ENCODE data around the gene VGLL3. TPM values are rescaled to one million over a fixed set of nuclear protein-coding genes. Genes with fewer than 3 reads are reported as not detected.
A peak's percentile ranks its signal among the peaks of the same experiment; 100 is the strongest.
"Not testable (repeated sequence)": the region's sequence is repeated elsewhere in the genome, so short reads cannot be mapped to it uniquely, and the experiment has no call there.

VGLL3 gene, protein sequence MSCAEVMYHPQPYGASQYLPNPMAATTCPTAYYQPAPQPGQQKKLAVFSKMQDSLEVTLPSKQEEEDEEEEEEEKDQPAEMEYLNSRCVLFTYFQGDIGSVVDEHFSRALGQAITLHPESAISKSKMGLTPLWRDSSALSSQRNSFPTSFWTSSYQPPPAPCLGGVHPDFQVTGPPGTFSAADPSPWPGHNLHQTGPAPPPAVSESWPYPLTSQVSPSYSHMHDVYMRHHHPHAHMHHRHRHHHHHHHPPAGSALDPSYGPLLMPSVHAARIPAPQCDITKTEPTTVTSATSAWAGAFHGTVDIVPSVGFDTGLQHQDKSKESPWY
- 0.05 and 0.08 TPM in 2 replicates for total RNA-seq (2014; rRNA removed; shearing (Covaris generic))
- 0.02 and 0.11 TPM in 2 replicates for polyA plus RNA-seq (2015; cell fraction: cytosol; rRNA removed)
- polyA plus RNA-seq (2015; cell fraction: nucleus; rRNA removed), result 0.28 TPM in 1 of 2 replicates, not detected in the other

DNA sequence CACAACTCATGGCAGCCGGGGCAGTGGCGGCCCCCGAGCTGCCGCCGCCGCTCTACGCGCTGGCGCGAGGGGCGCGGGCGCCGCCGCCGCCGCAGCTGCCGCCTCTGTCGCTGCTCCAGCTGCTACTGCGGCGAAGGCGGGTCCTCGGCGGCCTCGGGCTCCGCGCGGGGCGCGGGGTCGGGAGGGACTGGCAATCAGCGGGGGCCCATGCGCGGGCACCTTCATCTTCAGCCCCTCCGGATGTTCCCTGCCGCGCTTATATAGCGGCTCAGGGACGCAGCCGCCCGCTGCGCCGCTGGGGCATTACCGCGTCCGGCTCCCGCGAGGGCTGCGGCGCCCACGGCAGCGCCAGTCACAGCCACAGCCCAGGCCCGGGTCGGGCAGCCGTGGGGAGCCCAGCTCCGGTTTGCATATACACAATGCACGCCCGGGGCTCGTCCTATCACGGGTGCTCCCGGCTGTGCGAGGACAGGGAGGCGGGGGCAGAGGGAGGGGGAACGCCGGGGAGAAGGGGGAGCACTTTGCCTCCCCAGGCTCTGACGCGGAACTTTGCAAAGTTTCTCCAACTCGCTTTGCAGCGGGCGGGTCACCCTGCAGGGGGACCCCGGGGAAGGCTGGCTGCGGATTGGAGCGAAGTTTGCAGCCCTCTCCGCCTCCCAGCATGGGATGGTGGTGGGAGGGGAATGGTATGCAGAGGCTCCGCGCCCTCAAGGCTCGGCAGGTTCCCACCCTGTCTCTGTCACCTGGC lies at the start of gene VGLL3:
Gene VGLL3 (minus strand): TSS at position 416 of the 748 bp plus-strand sequence. CDS start 406 bp downstream, at position 10.
- in situ Hi-C loops (cut with HindIII; ENCODE audit: low pct_unique_long_range_greater_than_20kb, low sequenced_read_pairs), result no loop called here
- DNase-seq (ENCODE audit: low read depth, low spot score), result no peak

DNA sequence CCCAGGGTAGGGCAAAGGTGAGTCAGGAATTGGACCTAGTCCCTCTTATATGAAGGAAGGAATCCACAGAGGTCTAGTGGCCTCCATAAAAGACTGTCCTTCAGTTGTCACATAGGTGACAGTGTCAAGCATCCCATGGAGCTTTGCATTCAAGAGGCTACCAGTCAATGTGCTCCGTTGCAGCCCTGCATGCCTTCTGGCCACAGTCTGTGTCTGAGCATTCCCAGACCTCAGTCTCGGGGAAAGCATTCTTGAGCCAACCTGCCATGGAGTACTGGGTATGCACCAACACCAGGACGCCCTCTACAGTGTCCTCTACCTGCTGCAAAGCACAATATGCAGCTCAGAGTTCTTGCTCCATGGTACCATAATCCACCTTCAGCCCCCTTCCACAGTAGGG lies 46.7 kb upstream of the VGLL3 start:
- DNase-seq (ENCODE audit: low read depth, low spot score), result no peak
- in situ Hi-C loops (cut with HindIII; ENCODE audit: low pct_unique_long_range_greater_than_20kb, low sequenced_read_pairs), result no loop called here

DNA sequence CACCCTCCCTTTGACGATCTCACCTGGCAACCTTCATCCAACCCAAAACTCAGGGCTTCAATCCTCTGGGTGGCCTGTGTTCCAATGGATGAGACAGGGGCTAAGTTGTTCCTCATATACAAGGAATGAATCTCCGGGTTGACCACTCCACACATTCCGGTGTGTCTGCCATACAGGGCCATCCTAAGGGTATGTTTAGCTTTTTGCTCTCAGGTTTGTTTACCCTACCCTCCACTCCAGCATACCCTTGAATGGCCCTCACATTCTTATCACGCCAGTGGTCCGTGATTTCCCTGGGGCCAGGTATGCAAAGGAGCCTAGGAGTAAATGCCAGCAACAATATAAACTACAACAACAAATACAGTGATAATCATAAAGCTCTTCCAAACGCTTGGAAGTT lies 45.7 kb upstream of the VGLL3 start:
- no peak for DNase-seq (ENCODE audit: low read depth, low spot score)
- in situ Hi-C loops (cut with HindIII; ENCODE audit: low pct_unique_long_range_greater_than_20kb, low sequenced_read_pairs), result no loop called here

DNA sequence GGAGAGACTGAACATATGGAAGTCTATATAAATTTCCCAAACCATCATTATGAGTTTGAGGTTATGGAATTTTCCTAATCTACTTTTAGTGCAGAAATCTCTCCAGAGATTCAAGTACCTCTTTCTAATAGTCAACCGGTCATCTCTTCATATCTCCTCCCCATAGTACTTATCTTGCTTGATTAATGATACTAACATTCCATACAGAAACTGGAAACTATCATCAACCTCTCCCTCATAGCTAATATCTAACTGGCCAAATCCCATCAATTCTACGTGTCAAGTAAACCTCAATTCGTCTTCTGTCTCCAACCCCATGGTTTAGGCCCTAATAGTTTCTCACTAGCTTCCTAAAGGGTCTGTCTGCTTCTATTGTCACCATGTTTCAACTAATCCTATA lies 44.4 kb upstream of the VGLL3 start:
- in situ Hi-C loops (cut with HindIII; ENCODE audit: low pct_unique_long_range_greater_than_20kb, low sequenced_read_pairs), result no loop called here
- DNase-seq (ENCODE audit: low read depth, low spot score), result no peak

DNA sequence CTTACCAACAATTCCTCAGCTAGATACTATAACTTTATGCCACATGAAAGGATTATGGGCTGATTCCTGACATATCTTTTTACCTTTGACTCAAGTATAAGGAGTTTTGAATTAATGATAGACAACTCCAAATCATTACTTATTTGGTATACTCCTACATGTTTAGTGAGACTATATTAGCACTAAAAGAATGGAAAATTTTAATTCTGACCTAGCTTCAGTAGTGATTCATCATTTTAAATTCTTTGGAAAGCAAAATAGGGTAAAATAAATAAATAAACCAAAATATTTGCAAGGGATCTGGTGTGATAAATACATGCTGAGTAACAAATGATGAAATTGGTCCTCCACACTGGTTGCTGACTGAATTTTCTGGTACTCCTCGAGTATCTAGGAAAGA lies 42.3 kb upstream of the VGLL3 start:
- in situ Hi-C loops (cut with HindIII; ENCODE audit: low pct_unique_long_range_greater_than_20kb, low sequenced_read_pairs), result no loop called here
- no peak for DNase-seq (ENCODE audit: low read depth, low spot score)

DNA sequence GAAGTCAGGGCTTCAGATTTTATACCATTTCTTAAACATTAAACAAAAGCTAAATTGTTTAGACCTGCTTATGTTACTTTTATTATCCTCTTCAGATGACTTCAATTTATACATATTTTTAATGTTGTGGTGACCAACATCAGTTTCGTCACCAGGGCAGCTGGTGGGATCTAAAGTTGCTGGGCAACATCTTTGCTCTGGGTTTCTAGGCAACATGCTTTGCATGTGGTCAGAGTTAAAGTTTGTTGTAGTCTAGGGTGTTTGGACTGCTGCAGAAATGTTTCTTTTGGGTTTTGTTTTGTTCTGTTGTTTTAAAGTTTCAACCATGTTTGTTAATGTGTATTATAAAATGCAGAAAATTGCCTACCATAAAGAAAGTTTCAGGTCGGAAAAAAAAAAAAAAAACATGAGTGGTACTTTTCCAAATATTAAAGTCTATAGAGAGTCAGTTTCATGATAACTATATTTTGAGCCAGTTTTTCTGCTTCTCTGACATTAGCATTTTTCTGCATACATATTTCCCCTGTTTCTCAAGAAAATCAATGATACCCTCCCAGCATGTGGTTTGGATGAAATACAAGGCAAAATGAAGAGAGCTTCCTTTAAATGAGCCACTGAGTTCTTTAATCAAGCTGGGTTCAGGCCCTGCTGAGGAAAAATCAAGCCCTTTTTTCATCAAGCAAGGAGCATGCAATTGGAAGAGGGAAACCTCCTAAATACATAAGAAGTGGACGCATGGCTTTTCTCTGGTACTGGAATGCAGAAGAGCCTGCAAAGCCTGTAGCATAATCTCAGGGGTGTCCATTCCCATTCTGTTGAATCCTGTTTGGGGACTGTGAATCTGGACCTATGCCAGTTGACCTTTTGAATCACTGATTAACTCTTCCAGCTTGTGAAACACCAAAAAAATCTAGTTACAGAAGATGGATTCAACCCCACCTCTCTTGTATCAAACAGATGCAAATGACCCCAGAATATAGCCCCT lies 35.0 kb upstream of the VGLL3 start:
- in situ Hi-C loops (cut with HindIII; ENCODE audit: low pct_unique_long_range_greater_than_20kb, low sequenced_read_pairs), result no loop called here
- no peak for DNase-seq (ENCODE audit: low read depth, low spot score)

DNA sequence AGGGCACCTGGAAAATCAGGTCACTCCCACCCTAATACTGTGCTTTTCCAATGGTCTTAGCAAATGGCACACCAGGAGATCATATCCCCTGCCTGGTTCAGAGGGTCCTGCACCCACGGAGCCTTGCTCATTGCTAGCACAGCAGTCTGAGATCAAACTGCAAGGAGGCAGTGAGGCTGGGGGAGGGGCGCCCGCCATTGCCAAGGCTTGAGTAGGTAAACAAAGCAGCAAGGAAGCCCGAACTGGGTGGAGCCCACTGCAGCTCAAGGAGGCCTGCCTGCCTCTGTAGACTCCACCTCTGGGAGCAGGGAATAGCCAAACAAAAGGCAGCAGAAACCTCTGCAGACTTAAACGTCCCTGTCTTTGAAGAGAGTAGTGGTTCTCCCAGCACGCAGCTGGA lies 26.4 kb upstream of the VGLL3 start:
- DNase-seq (ENCODE audit: low read depth, low spot score); in situ Hi-C loops (cut with HindIII; ENCODE audit: low pct_unique_long_range_greater_than_20kb, low sequenced_read_pairs): not testable (repeated sequence)

DNA sequence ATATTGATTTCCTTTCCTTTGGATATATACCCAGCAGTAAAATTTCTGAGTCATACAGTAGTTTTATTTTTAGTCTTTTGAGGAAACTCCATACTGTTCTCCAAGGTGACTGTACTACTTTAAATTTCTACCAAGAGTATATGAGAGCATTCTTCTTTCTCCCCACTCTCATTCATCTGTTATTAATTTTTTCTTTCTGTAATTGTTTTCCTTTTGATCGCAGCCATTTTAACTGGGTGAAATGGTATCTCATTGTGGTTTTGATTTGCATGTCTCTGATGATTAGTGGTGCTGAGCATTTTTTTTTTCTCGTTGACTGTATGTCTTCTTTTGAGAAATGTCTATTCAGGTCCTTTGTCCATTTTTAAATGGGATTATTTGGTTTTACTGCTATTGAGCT lies 18.3 kb upstream of the VGLL3 start:
- in situ Hi-C loops (cut with HindIII; ENCODE audit: low pct_unique_long_range_greater_than_20kb, low sequenced_read_pairs), result no loop called here

DNA sequence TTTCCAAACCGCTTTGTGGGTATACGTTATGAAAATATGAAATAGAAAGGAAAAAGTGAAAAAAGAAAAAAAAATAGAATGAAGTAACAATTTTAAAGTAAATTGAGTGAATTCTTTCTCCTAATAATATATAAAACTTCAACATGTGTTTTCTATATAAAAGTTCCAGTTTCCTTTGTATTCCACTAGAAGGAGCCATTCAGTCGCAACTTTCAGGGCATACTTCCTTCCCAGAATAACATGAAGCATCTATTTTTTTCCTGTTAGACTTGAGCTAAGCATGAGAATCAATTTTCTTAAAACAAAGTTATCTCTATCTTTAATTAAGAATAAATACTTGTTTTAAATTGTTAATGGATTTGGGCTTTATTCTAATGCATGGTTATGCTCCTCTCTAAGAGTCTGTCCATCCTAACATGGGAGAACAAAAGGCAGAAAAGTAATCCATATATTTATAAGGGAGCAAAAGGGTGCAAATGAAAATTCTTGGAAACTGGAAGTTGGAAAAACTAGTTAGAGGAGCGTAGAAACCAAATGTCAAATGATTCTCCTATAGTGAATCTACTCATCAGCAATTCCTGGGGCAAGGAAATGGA lies 16.0 kb upstream of the VGLL3 start:
- peak; percentile 50 for DNase-seq (ENCODE audit: low read depth, low spot score)
- in situ Hi-C loops (cut with HindIII; ENCODE audit: low pct_unique_long_range_greater_than_20kb, low sequenced_read_pairs), result no loop called here

More for the DNA sequence above, 18.3 kb upstream of the VGLL3 start:
- no peak for DNase-seq (ENCODE audit: low read depth, low spot score)

DNA sequence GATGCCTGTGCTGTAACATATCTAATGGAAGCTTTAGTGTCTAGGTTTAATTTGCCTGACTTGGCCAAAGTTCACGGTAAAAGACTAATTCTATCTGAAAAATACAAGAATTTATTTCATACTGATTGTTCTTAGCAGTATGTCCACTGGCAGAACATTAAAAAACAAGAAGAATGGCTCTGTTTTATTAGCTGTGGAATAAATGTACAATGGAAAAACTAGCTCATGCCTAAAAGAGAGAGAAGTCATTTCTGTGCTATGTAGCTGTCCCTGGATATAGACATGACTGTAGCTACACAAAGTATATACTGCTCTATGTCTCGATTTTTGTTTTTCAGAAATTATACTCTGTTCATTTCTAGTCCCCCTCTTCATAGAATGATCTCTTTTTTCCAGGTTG lies 13.9 kb upstream of the VGLL3 start:
- in situ Hi-C loops (cut with HindIII; ENCODE audit: low pct_unique_long_range_greater_than_20kb, low sequenced_read_pairs), result no loop called here
- DNase-seq (ENCODE audit: low read depth, low spot score), result no peak

DNA sequence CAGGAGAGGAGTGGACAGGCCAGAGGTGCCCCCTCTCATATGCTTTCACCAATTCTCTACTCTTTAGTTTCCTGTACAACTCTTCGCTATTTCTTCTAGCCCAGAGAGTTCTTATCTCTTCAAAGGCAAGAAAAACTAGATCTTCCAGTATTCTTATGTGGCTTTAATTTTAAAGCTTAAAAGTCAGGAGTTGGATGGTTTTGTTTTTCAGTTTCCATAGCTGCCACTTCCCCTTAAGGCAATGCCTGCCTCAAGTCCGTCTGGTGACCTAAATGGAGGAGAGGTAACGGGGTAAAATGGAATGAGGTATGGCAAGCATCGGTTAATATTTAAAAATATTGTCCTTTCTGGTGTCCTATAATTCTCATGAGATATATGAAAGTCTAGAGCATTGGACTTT lies 11.4 kb upstream of the VGLL3 start:
- no peak for DNase-seq (ENCODE audit: low read depth, low spot score)
- in situ Hi-C loops (cut with HindIII; ENCODE audit: low pct_unique_long_range_greater_than_20kb, low sequenced_read_pairs), result no loop called here

DNA sequence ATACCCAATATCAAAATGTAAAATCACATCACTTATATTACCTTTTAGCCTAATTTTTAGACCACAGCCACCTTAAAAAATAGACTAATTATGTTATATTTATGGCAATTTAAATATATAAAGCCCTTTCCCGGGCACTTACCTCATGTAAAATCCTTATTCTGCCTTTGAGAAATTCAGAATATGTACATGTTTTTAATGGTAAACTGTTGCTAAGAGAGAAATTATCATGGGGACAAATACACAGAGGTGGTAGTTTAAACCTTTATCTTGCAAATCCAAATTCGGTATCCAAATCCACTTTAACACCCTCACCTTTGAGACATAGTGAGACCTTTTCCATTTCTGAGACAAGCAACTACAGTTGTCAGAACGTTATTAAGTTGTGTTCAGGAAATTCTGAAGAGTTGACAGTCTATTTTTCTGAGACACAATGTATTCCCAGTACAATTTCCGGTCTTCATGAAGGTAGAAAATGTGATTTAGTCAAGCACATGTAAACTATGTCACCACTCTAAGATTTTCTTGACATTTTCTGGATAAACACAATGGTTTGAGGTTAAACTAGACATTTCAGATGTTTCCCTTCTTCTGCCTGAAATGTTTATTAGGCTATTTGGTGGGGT lies 10.6 kb upstream of the VGLL3 start:
- in situ Hi-C loops (cut with HindIII; ENCODE audit: low pct_unique_long_range_greater_than_20kb, low sequenced_read_pairs), result no loop called here
- no peak for DNase-seq (ENCODE audit: low read depth, low spot score)

DNA sequence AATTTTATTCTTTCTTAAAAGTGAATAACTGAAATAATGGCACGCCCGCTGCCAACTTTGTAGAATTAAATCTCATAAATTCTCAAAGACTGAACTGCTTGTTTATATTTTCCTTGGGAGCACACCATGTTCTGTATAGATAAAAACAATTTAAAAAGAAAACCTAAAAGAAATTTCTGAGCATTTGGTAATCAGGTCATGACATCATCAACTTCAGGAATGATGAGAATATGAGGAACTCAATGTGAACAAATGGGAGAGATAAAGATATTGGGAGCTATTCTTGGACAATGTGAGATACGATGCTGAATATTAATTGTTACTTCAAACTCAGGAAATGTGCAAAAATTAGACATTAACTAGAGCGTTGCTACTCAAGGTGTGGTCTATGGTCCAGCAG lies 10.0 kb upstream of the VGLL3 start:
- no peak for DNase-seq (ENCODE audit: low read depth, low spot score)
- in situ Hi-C loops (cut with HindIII; ENCODE audit: low pct_unique_long_range_greater_than_20kb, low sequenced_read_pairs), result no loop called here

DNA sequence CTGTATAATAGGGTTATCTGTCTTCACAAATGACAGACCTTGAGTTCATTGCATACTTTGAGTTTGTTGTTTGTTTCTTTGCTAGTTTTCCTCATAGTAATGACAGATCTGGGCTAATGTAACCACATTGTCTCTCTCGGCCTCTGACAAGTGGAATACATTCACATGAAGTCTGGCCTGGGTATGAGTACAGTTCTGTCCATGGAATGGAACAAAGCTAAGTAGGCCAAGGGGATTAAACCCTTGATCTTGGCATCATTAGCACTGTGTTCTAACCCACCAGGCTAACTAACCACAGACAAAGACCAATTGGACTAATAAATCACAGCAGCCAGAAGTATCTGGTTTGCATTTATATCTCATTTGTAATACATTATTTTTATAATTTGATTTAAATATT lies 7.6 kb upstream of the VGLL3 start:
- DNase-seq (ENCODE audit: low read depth, low spot score), result no peak
- in situ Hi-C loops (cut with HindIII; ENCODE audit: low pct_unique_long_range_greater_than_20kb, low sequenced_read_pairs), result no loop called here

DNA sequence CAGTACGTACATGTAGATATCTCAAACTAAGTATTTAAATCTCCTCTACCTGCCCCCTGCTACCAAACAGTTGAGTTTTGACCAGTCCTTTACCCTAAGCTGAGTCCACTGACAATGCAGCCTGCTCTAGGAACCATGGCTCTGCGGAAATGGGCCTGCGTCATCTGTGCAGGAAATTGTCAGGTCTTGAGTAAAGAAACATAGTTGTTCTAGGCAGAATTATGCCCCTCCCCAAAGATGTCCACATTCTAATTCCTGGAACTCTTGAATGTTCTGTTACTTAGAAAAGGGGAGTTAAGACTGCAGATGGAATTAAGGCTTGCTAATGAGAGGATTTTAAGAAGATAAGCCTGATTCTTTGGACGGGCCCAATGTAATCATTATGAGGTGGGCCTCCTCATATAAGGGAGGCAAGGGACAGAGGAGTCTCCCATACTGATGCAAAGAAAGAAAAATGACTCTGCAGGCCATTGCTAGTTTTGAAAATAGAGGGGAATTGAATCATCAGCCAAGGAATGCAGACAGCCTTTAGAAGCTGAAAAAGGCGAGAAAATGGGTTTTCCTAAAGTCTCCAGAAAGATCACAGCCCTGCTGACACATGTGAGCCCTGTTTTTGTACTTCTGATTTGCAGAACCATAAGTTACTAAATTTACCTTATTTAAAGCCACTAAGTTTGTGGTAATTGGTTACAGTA lies 5.5 kb upstream of the VGLL3 start:
- in situ Hi-C loops (cut with HindIII; ENCODE audit: low pct_unique_long_range_greater_than_20kb, low sequenced_read_pairs), result no loop called here
- no peak for DNase-seq (ENCODE audit: low read depth, low spot score)

DNA sequence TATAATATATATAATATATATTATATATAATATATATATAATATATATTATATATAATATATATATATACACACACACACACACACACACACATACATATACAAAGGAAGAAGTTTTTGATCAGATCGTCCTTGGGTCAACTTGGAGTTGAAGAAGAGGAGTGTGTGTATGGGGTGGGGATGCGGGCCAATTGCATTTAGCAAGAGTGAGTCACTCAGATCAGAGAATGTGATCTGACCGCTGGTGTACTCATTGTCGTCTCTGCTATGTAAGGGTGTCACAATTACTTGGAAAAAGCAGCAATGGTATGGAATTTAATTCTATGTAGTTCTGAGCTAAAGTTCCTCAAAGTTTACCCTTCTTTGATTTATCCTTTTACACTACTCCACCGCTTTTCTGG lies 4.6 kb upstream of the VGLL3 start:
- DNase-seq (ENCODE audit: low read depth, low spot score), result no peak

DNA sequence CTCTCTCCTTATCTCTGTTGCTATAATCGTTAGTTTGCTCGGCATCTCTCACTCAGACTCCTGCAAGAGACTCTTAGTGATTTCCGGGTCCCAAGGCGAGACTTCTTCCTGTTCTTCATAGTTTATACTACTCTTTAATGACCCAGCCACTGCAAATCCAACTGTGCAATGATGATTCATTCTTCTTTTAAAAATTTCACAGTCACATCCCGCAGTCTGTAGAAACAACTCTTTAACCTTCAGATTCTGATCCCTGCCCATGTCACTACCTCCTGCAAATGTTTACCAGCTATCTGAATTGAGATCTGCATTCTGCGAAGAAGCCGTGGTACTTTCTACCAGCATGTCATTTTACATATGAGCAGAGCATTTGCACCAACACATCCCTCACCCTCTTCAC lies 2.8 kb upstream of the VGLL3 start:
- no peak for DNase-seq (ENCODE audit: low read depth, low spot score)

More for the DNA sequence above, 4.6 kb upstream of the VGLL3 start:
- in situ Hi-C loops (cut with HindIII; ENCODE audit: low pct_unique_long_range_greater_than_20kb, low sequenced_read_pairs), result no loop called here

More for the DNA sequence above, 2.8 kb upstream of the VGLL3 start:
- in situ Hi-C loops (cut with HindIII; ENCODE audit: low pct_unique_long_range_greater_than_20kb, low sequenced_read_pairs), result no loop called here

Measured in SK-MEL-5 (cell line).